Peyer's patch (tissue), 4 donors: ENCODE data around the gene FARS2.

Experiments
- CTCF ChIP-seq, 6 experiments: fragments of 450-650 bp in 4 of 6; fragments of 200-600 bp in 2 of 6; sonication (generic) in 1 of 6; IDR thresholded peaks; one replicate each; pipeline ENCODE4 v1.5.1; 2017 to 2019; ENCODE audit warnings: antibody characterized with exemption in 6 of 6, mild to moderate bottlenecking in 3 of 6, moderate library complexity in 1 of 6
- POLR2A ChIP-seq, 2 donors: fragments of 450-650 bp; IDR thresholded peaks; one replicate each; pipeline ENCODE4 v1.5.1; 2017; ENCODE audit warnings: antibody characterized with exemption in 2 of 2, mild to moderate bottlenecking in 2 of 2, moderate library complexity in 2 of 2

GRCh38 chr6:5510331-5511133 lies 249.2 kb downstream of the FARS2 start:
- TF ChIP-seq CTCF (IDR thresholded peaks at IDR 0.05) (no peak), POLR2A (IDR thresholded peaks at IDR 0.05) (no peak)
